ENCODE measurements around the gene OCA2.
"Not testable (repeated sequence)": the region's sequence is repeated elsewhere in the genome, so short reads cannot be mapped to it uniquely, and the experiment has no call there.

OCA2 gene

GRCh38 chr15:28098766-28099554 is at the start of gene OCA2:
OCA2 (minus strand) TSS chr15:28099315; CDS start chr15:28081874, 17,441 bp downstream.
- no peak for DNase-seq

DNA sequence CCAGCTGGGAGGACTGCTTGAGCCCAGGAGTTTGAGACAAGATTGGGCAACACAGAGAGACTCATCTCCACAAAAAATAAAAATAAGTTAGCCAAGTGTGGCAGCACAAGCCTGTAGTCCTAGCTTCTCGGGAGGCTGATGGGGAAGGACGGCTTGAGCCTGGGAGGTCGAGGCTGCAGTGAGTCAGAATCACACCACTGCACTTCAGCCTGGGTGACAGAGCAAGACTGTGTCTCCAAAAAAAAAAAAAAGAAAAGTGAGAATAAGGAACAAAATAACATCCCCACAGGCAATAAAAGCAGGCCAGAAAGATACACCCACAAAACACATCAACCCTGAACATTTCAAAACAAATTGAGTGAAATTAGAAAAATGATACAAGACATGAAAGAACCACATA is 48.7 kb upstream of the OCA2 start:
- DNase-seq = no peak

DNA sequence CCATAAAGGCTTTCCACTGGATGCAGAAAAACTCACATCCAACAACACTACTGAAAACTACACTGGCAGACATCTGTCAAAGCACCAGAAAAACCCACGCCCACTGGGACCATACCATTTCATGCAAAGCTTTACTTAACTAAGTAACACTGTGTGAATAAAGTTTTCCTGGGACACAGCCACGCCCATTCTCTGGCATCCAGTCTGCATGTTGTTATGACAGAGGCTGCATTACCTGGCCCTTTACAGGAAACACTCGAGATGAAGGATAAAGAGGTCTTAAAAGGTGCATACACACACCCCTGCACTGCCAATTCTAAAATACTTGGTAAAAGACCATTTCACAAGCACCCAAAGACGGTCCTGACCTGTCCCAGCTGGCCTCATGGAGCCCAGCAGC is 46.3 kb upstream of the OCA2 start:
- DNase-seq = not testable (repeated sequence)

- no peak for DNase-seq
Measured at GRCh38 chr15:28140062-28140461, 40.9 kb upstream of the OCA2 start.

DNA sequence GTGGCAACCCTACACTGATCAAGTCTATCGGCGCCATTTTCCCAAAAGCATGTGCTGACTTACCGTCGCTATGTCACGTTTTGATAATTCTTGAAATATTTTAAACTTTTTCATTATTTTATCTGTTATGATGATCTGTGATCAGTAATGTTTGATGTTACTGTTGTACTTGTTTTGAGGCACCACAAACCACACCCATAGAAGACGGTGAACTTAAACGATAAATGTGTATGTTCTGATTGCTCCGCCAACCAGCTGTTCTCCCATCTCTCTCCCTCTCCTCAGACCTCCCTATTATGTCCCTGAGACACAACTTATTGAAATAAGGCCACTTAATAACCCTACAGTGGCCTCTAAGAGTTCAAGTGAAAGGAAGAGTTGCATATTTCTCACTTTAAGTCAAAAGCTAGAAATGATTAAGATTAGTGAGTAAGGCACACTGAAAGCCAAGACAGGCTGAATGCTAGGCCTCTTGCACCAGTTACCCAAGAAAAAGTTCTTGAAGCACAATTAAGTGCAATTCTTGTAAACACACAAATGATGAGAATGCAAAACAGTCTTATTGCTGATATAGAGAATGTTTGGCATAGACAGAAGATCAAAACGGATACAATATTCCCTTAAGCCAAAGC is 38.4 kb upstream of the OCA2 start:
- not testable (repeated sequence) for DNase-seq

- DNase-seq = not testable (repeated sequence)
Measured at GRCh38 chr15:28136236-28136904, 37.3 kb upstream of the OCA2 start.

DNA sequence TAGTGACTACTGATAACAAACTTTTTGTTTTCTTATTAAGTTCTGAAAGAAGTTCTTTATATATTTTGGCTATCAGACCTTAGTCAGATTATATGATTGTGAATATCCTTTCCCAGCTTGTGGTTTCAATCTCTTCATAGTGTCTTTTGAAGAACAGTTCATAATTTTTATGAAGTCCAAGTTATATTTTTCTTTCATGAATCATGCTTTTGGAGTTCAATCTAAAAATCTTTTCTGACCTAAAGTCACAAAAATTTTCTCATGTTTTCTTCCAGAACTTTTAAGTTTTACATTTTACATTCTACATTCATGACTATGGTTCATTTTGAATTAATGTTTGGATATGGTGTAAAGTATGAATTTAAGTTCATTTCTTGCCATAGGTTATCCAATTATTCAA is 34.2 kb upstream of the OCA2 start:
- no peak for DNase-seq

DNA sequence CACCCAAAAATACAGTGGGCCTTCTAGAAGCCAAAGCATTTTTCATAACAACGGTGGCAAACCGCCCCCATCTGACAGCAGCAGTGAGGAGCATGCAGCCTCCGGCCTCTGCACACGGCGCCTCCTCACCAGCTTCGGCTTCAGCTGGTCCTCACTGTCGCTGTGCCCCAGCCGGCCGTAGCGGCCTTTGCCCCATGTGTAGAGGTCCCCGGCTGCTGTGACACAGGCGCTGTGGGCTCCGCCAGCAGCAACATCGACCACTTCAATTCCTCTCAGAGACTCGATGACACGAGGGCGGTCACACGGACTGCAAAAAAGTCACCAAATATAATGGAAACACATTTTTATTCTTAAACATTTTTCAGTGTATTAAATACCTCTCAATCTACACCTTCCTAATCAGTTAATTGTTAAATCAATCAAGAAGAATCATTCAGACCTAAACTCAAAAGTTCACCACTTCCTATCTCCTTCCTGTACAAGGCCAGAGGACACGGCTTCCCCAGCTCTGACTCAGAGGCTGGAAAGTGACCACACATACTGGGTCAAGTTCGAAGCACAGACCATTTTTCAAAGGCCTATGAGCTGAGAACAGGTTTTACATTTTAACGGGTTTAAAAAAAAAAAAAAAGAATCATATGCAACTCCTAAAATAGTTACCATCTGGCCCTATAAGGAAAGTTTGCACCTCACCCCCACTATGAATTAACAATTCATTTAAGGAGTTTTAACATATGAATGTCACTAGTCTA is 33.6 kb upstream of the OCA2 start:
- DNase-seq = no peak

DNA sequence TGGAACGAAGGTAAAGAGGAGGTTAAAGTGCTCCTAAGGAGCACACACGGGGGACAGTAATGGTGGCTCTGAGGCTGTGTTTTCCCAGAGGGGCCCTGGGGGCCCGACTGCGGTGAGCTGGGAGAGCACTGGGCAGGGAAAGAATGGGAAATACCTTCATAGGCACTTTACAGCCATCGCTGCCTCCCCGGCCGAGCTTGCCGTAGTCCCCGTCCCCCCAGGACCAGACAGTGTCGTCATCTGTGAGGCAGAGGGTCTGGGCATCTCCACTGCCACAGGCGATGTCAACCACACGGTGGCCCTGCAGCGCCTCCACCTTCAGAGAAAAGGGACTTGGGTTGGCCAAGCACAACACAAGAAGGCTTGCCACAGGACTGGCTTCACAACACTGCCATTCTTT is 32.8 kb upstream of the OCA2 start:
- no peak for DNase-seq

DNA sequence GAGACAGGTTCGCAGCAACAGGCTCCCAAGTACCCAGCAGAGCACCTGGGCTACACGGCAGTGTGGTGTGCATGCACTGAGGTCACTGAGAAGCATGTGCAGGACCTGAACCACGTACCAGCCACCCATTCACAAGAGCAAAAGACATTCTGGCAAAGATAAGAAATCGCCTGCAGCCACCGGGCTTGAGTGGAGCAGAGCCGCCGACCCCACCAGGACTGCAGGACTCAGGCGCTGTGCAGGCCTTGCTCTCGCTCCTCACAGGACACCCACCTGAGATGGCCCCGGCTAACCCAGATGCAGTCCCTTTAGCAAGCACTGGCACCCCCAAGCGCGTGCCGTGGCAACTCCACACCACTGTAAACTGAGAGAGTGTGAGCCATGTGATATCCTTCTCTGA is 32.3 kb upstream of the OCA2 start:
- DNase-seq = no peak

GRCh38 chr15:28130651-28131050 is 31.5 kb upstream of the OCA2 start:
- DNase-seq = no peak

DNA sequence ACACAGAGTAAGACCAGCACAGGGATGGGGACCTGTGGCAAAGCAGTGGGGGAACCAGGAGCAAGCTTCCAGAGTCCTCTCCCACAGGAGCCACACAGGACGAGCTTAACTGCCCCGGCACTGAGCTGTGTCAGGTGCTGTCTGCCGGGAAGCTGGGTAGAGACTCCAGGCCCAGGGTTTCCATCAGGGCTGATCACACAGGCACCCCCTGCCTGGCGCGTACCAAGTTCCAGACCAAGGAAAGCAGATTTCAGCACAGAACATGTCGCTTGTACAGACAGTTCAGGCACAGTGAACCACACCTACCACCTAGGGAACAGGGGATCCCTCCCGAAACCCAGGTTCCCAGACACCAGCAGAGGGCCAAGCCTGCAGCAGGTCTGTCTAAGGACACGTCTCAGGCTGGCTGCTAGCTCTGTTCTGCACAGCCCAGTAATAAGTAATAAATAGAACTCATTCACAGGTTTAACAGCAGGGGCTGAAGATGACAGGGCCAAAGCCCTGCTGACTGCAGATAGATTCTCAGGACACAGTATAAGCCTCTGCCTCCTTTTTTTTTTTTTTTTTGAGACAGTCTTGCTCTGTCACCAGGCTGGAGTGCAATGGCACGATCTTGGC is 30.2 kb upstream of the OCA2 start:
- DNase-seq = no peak

- DNase-seq = no peak
Measured at GRCh38 chr15:28128031-28128430, 28.9 kb upstream of the OCA2 start.

- DNase-seq = no peak
Measured at GRCh38 chr15:28127036-28127435, 27.9 kb upstream of the OCA2 start.

DNA sequence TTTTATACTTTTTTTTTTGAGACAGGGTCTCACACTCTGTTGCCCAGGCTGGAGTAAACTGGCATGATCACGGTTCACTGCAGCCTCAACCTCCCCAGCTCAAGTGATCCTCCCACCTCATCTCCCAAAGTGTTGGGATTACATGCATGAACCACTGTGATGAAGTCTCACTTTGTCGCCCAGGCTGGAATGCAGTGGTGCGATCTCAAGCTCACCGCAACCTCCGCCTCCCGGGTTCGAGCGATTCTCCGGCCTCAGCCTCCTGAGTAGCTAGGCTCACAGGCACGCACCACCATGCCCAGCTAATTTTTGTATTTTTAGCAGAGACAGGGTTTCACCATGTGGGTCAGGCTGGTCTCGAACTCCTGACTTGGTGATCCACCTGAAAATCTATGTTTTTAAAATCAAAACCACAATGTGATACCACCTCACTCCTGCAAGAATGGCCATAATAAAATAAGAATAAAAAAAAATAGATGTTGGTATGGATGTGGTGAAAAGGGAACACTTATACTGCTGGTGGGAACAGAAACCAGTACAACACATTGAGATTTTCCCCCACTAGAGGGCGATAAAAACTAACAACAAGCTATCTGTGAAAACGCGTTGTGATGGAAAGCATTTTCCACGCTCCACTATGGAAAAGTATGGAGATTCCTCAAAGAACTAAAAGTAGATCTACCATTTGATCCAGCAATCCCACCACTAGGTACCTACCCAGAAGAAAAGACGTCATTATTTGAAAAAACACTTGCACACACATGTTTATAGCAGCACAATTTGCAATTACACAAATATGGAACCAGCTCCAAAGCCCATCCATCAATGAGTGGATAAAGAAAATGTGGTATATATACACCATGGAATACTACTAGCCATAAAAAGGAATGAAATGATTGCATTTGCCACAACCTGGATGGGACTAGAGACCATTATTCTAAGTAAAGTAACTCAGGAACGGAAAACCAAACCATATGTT is 26.8 kb upstream of the OCA2 start:
- peak; percentile 22 for DNase-seq

DNA sequence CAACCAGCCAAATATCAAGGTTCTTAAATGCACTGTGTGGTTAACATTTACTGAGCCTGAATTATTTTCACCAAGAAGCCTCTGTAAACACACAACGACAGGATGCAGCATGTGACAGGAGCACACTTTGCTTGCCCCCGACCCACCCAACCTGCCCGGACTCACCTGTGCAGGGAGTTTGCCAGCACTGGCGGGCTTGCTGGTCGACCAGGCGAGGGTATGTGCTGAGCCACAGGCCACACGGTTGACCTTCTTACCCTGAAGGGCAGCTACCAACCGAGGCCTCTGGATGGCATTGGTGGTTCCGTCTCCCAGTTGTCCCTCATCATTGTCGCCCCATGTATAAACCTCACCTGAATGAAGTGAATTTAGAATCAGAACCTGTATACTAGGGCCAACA is 25.7 kb upstream of the OCA2 start:
- DNase-seq = no peak

DNA sequence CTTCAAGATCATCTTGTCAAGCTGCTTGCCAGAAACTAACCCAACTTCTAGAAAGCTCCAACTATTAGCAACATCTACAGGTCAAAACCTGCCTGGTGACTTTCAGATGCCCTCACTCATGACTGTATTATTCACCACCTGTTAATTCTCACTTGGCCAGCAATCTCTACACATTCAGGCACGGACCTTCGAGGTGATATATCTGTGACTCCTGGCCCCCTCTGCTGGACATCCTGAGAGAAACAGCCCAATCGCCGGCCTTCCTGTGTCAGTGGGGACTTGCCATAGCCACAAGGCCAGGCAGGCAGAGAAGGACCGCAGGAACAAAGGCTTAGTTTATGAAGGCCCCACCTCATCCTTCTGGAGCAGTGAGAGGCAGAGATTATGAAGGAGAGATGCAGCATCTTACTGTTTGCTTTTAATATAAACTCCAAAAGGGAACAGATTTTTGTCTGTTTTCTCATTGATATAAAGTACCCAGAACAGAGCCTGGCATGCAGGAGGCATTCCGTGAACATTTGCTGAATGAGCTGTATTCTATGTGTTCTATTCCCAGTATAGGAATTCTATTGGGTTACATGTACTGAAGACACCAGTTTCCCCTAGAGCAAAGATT is 24.4 kb upstream of the OCA2 start:
- DNase-seq = no peak

DNA sequence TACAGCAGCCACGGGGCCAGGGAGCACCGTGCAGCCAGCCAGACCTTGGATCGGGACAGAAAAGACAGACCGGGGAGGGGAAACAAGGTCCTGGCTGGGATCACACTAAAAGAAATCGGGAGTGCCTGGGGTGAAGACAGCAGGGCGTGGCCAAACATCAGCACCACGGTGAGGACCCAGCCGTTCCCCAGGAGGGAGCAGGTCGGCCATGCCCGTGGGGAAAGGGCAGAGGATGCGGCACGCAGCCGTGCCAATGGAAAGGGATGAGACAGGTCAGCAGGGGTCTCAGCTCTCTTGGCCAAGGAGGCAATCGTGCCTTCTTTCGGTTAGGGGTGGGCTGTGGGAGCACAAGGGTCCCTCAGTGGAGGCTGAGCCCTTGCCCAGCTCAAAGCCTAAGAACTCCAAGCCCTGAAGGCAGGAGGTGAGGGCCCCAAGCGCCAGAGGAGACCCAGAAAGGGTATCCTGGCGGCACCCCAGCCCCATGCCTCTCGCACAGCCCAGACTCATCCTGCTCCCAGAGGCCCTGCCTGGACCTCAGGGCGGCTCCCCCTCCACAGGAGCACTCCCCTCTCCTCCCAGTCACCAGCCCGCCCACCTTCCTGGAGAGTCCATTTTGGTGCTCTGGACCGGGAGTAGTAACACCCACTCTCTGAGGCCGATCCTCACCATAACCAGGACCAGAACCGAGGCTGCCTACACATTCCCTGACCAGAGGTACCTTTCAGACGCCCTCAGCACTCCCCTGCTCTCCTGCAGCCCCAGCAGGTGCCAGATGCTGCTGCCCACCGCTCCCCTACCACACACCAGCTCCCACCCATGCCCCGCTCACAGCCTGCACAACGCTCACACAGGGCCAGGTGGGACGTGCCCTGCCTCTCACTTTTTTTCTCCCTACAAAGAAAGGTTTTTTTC is 23.2 kb upstream of the OCA2 start:
- DNase-seq = no peak

DNA sequence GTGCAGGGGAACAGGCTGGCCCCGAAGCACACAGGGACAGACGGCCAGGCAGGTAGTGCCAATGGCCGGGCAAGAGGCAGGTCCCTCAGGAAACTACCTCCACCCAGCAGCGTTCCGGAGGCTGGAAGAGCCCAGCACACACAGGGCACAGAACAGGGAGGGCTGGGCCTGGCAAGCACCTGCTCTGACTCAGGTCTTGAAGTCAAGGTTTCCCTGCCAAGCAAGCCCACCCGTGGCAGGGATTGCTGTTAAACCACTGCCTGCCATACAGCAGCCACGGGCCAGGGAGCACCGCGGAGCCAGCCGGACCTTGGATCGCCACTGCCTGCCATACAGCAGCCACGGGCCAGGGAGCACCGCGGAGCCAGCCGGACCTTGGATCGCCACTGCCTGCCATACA is 22.5 kb upstream of the OCA2 start:
- not testable (repeated sequence) for DNase-seq

DNA sequence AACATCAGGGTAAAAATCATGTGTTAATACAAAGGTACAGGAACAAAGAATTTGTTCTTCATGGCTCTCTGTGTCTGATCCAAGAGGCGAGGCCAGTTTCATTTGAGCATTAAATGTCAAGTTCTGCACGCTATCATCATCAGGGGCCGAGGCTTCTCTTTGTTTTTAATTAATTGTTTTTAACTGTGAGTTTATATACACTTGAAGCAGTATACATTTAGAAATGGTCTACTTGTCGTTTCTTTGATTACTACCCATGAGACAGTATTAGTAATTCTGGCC is 21.2 kb upstream of the OCA2 start:
- no peak for DNase-seq

All from NCI-H1092 (cell line).